Hematopoietic multipotent progenitor cell treated with erythropoietin and hydrocortisone succinate and interleukin-3 and kit ligand, for 6 days (in vitro differentiated cells): ENCODE data around the gene RPS19BP1.
"Not testable (repeated sequence)": the region's sequence is repeated elsewhere in the genome, so short reads cannot be mapped to it uniquely, and the experiment has no call there.

ENCODE experiments used
- DNase-seq: peaks from one replicate; pipeline ENCODE4 v3.0.0-alpha.2; 2015

RPS19BP1 gene

GRCh38 chr22:39510529-39511149 lies 21.9 kb downstream of the RPS19BP1 start:
- DNase-seq = no peak

- peak; percentile 73 for DNase-seq
Observed at GRCh38 chr22:39508393-39508792, 24.2 kb downstream of the RPS19BP1 start.

- DNase-seq = not testable (repeated sequence)
Observed at GRCh38 chr22:39507021-39507420, 25.5 kb downstream of the RPS19BP1 start.

- no peak for DNase-seq
Observed at GRCh38 chr22:39504071-39504470, 28.5 kb downstream of the RPS19BP1 start.

- peak; percentile 57 for DNase-seq
Observed at GRCh38 chr22:39503630-39504029, 28.9 kb downstream of the RPS19BP1 start.

- DNase-seq = peak; percentile 25
Observed at GRCh38 chr22:39502789-39503409, 29.6 kb downstream of the RPS19BP1 start.

GRCh38 chr22:39502109-39502788 lies 30.3 kb downstream of the RPS19BP1 start, which contains the start of gene MIEF1:
TSS of gene MIEF1 (plus strand) at chr22:39502290. CDS start at chr22:39511295, 9,005 bp downstream.
- peak; percentile 99 for DNase-seq

- DNase-seq = no peak
Observed at GRCh38 chr22:39501644-39502108, 30.9 kb downstream of the RPS19BP1 start.

GRCh38 chr22:39500101-39500500 lies 32.4 kb downstream of the RPS19BP1 start:
- DNase-seq = no peak

GRCh38 chr22:39498802-39499201 lies 33.7 kb downstream of the RPS19BP1 start:
- DNase-seq = no peak

- DNase-seq = no peak
Observed at GRCh38 chr22:39498368-39498767, 34.2 kb downstream of the RPS19BP1 start.

GRCh38 chr22:39497429-39497828 lies 35.1 kb downstream of the RPS19BP1 start:
- no peak for DNase-seq

- peak; percentile 93 for DNase-seq
Observed at GRCh38 chr22:39496131-39496838, 36.3 kb downstream of the RPS19BP1 start.

- DNase-seq = no peak
Observed at GRCh38 chr22:39494471-39495120, 38.0 kb downstream of the RPS19BP1 start.

- no peak for DNase-seq
Observed at GRCh38 chr22:39493759-39494158, 38.8 kb downstream of the RPS19BP1 start.

GRCh38 chr22:39492186-39492585 lies 40.4 kb downstream of the RPS19BP1 start:
- DNase-seq = no peak

- no peak for DNase-seq
Observed at GRCh38 chr22:39491696-39492095, 40.9 kb downstream of the RPS19BP1 start.

- no peak for DNase-seq
Observed at GRCh38 chr22:39490966-39491680, 41.4 kb downstream of the RPS19BP1 start.

GRCh38 chr22:39490135-39490798 lies 42.3 kb downstream of the RPS19BP1 start:
- DNase-seq = peak; percentile 97

GRCh38 chr22:39489094-39490068 lies 43.2 kb downstream of the RPS19BP1 start:
- DNase-seq = no peak
